BJ (cell line): ENCODE results near the gene C1QB. TPM values are rescaled to one million over a fixed set of nuclear protein-coding genes. Genes with fewer than 3 reads are reported as not detected.

Experiments
- CTCF ChIA-PET: fragments of 350-600 bp; formaldehyde crosslinking; extraction: SDS; loops from one replicate; lab custom pipeline; 2021; ENCODE audit warnings: antibody characterized with exemption, inconsistent platforms; lab: Yijun Ruan, JAX
- POLR2A ChIA-PET: fragments of 300-600 bp; sonication (Branson Sonifier 250); formaldehyde crosslinking; extraction: SDS; loops from one replicate; lab custom pipeline; 2021; ENCODE audit warnings: antibody characterized with exemption; lab: Charles Lee
- DNase-seq: peaks from one replicate; pipeline ENCODE4 v3.0.0-alpha.2; 2011; ENCODE audit warnings: low read depth
- H3K27me3 ChIP-seq: 2 replicates; pipeline ENCODE4 v1.6.0; 2011; ENCODE audit warnings: low read length; ENCODE audit not compliant: control insufficient read depth, insufficient read depth
- H3K36me3 ChIP-seq: 2 replicates; pipeline ENCODE4 v1.5.1; 2011; ENCODE audit warnings: low read length; ENCODE audit not compliant: control insufficient read depth, insufficient read depth
- H3K4me3 ChIP-seq: 2 replicates; pipeline ENCODE4 v1.5.1; 2011; ENCODE audit warnings: low read depth, mild to moderate bottlenecking, control low read depth, low read length
- CTCF ChIP-seq: IDR thresholded peaks from 2 replicates; pipeline ENCODE4 v1.5.1; 2011; ENCODE audit warnings: low read depth, mild to moderate bottlenecking, control low read depth, inconsistent platforms, low read length, moderate library complexity; ENCODE audit not compliant: insufficient read depth
- polyA minus RNA-seq: library from RNA; depleted of rRNA, polyadenylated mRNA; stranded (reverse); fragments of >200 nt; gene quantifications from 2 replicates; pipeline ENCODE4 v1.2.3, GENCODE V29; 2011; rRNA and poly(A)+ RNA removed
- polyA plus RNA-seq: library from polyadenylated mRNA; depleted of rRNA; stranded (reverse); fragments of >200 nt; gene quantifications from 2 replicates; pipeline ENCODE4 v1.2.3, GENCODE V29; 2011; rRNA removed

The C1QB gene
- polyA plus RNA-seq (not detected in 2 replicates), polyA minus RNA-seq (not detected in 2 replicates)

GRCh38 chr1:22652881-22653316 is at the start of gene C1QB:
Gene C1QB, plus strand, starts transcription at chr1:22653236. Its CDS starts 6,227 bp downstream, at chr1:22659463.
- H3K36me3 ChIP-seq: no peaks in the 10 kb centered on the region
- H3K27me3 ChIP-seq: peaks cover 28% of the 10 kb centered on the region
- no peak within 1 kb of the TSS for H3K4me3 ChIP-seq
- CTCF ChIA-PET: interaction anchor here (0.9 to 1.4 kb wide), 3 partner anchors 10 to 277 kb away, joined by 3 to 5 read pairs (median 4); partner anchors contain the start of gene C1QC
- TF ChIP-seq CTCF: no peak
- POLR2A ChIA-PET: no interaction called here
- DNase-seq: no peak

GRCh38 chr1:22606161-22606560 is 46.9 kb upstream of the C1QB start:
- no peak for DNase-seq
- H3K27me3 ChIP-seq: peaks cover 14% of the 10 kb centered on the region
- POLR2A ChIA-PET: no interaction called here
- no peak overlapping the region for H3K4me3 ChIP-seq
- CTCF ChIA-PET: no interaction called here
- no peak for TF ChIP-seq CTCF
- no peaks in the 10 kb centered on the region for H3K36me3 ChIP-seq

- DNase-seq: no peak
- H3K27me3 ChIP-seq: peaks cover 14% of the 10 kb centered on the region
- POLR2A ChIA-PET: no interaction called here
- H3K36me3 ChIP-seq: no peaks in the 10 kb centered on the region
- no peak overlapping the region for H3K4me3 ChIP-seq
- CTCF ChIA-PET: interaction anchor here (1.6 kb wide), 1 partner anchor 20 kb away, joined by 3 read pairs; no protein-coding TSS in a partner anchor
- no peak for TF ChIP-seq CTCF
Measured at GRCh38 chr1:22607154-22607553, 45.9 kb upstream of the C1QB start.

GRCh38 chr1:22608361-22608760 is 44.7 kb upstream of the C1QB start:
- ChIA-PET CTCF (no interaction called here), POLR2A (no interaction called here)
- no peak overlapping the region for H3K4me3 ChIP-seq
- DNase-seq: no peak
- H3K27me3 ChIP-seq: peaks cover 12% of the 10 kb centered on the region
- TF ChIP-seq CTCF: no peak
- no peaks in the 10 kb centered on the region for H3K36me3 ChIP-seq

GRCh38 chr1:22609291-22609690 is 43.7 kb upstream of the C1QB start:
- no peak for TF ChIP-seq CTCF
- H3K36me3 ChIP-seq: no peaks in the 10 kb centered on the region
- DNase-seq: no peak
- no peak overlapping the region for H3K4me3 ChIP-seq
- ChIA-PET POLR2A (no interaction called here), CTCF (no interaction called here)
- peaks cover 13% of the 10 kb centered on the region for H3K27me3 ChIP-seq
